Measurements from ENCODE around the gene ADAMTS8. TPM values are rescaled to one million over a fixed set of nuclear protein-coding genes. Genes with fewer than 3 reads are reported as not detected.

ADAMTS8 gene
- total RNA-seq, 3 donors from 2014 or later (not counting 1 experiment from before 2014, with no cell fraction given), result not detected

DNA sequence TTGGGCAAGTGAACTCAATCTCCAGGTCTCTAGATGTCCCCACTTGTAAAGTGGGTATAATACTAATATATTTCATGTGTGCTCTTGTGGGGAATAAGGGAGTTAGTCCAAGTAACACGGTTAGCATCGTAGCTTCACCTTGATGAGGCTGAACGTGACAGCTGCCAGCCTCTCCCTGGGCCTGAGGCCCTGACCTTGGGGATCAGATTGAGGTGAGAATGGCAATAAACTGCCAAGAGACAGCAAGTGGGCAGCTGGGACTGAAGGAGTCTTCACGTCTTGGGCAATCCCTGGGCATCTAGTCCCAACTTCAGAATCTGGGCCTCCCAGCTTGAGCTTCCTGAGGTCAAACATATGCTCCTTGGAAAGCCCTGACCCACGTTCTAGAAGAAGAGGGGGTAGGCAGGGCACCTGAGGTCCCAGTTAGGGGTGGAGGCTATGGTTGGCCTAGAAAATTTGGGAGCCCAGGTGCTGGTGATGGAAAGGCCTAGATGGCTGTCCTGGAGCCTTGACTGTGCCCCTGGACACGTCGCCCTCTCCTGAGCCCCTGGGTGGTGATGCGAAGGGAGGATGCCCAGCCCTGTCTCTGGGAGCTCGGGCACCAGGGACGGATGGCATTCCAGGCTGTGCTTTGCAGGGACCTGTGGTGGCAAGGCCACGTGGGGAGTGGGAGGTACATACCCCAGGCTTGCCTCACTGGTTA lies 43.5 kb upstream of the ADAMTS8 start:
- no peaks in the 10 kb centered on the region for H3K9me3 ChIP-seq (ENCODE audit: control insufficient read depth, insufficient read depth, low read length)
- H3K36me3 Mint-ChIP-seq, result no peaks in the 10 kb centered on the region
- no peaks in the 10 kb centered on the region for H3K36me3 ChIP-seq (ENCODE audit: control insufficient read depth, insufficient read depth, low read length)
- 83% methylated on average over 11 of the region's 11 CpGs for WGBS (ENCODE audit: insufficient coverage)
- intact Hi-C loops (cut with micrococcal nuclease), result no loop called here
- ATAC-seq (no peak), DNase-seq (no peak)
- no peak overlapping the region for H3K27ac ChIP-seq (ENCODE audit: low read length)
- no peak overlapping the region for H3K4me3 ChIP-seq (ENCODE audit: low read length)
- no peak overlapping the region for H3K4me3 Mint-ChIP-seq
- peaks cover 3 to 7% of the 10 kb centered on the region in 2 donors for H3K27me3 Mint-ChIP-seq (ENCODE audit: low read depth in 2 of 2)
- no peaks in the 10 kb centered on the region for H3K27me3 ChIP-seq (ENCODE audit: control insufficient read depth, insufficient read depth, low read length)
- TF ChIP-seq, protein P1, sequence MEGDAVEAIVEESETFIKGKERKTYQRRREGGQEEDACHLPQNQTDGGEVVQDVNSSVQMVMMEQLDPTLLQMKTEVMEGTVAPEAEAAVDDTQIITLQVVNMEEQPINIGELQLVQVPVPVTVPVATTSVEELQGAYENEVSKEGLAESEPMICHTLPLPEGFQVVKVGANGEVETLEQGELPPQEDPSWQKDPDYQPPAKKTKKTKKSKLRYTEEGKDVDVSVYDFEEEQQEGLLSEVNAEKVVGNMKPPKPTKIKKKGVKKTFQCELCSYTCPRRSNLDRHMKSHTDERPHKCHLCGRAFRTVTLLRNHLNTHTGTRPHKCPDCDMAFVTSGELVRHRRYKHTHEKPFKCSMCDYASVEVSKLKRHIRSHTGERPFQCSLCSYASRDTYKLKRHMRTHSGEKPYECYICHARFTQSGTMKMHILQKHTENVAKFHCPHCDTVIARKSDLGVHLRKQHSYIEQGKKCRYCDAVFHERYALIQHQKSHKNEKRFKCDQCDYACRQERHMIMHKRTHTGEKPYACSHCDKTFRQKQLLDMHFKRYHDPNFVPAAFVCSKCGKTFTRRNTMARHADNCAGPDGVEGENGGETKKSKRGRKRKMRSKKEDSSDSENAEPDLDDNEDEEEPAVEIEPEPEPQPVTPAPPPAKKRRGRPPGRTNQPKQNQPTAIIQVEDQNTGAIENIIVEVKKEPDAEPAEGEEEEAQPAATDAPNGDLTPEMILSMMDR (IDR thresholded peaks at IDR 0.05), result no peak
- no peaks in the 10 kb centered on the region for H3K4me1 ChIP-seq (ENCODE audit: control insufficient read depth, insufficient read depth, low read length)
- H3K4me1 Mint-ChIP-seq, result no peaks in the 10 kb centered on the region
- no peaks in the 10 kb centered on the region for H3K9me3 Mint-ChIP-seq
- H3K27ac Mint-ChIP-seq, result no peak overlapping the region

DNA sequence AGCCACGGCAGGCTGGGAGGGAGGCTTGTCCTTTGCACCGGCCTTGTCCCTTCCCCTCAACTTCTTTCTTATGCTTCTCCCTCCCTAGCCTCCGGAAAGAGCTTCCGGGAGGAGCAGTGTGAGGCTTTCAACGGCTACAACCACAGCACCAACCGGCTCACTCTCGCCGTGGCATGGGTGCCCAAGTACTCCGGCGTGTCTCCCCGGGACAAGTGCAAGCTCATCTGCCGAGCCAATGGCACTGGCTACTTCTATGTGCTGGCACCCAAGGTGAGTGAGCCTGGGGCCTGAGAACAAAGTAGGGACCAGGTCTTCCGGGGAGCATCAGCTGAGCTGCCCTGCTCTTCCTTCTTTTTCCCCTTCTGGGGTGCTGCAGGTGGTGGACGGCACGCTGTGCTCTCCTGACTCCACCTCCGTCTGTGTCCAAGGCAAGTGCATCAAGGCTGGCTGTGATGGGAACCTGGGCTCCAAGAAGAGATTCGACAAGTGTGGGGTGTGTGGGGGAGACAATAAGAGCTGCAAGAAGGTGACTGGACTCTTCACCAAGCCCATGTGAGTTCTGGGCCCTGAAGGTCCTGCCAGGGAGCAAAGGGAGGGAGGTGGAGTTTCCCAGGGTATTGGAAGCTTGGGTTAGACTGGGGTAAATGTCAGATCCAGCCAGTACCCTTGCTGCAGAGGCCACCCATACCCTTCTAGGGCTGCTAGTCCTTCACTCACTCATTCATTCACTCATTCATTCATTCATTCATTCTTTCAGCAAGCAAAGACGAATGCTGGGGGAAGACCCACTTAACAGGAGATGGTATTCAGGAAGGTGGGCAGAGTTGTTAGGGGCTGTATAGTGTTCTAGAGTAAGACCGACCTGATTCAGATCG lies 42.7 kb upstream of the ADAMTS8 start:
- ATAC-seq, result no peak
- intact Hi-C loops (cut with micrococcal nuclease), result no loop called here
- no peak overlapping the region for H3K27ac Mint-ChIP-seq
- H3K4me3 Mint-ChIP-seq, result no peak overlapping the region
- no peaks in the 10 kb centered on the region for H3K27me3 Mint-ChIP-seq (ENCODE audit: low read depth in 2 of 2)
- 89% methylated on average over 19 of the region's 20 CpGs for WGBS (ENCODE audit: insufficient coverage)
- no peaks in the 10 kb centered on the region for H3K9me3 Mint-ChIP-seq
- DNase-seq, result no peak
- TF ChIP-seq, protein P1 (IDR thresholded peaks at IDR 0.05), result no peak
- no peak overlapping the region for H3K4me3 ChIP-seq (ENCODE audit: low read length)
- no peak overlapping the region for H3K27ac ChIP-seq (ENCODE audit: low read length)
- H3K4me1 ChIP-seq (ENCODE audit: control insufficient read depth, insufficient read depth, low read length), result no peaks in the 10 kb centered on the region
- H3K4me1 Mint-ChIP-seq, result no peaks in the 10 kb centered on the region
- no peaks in the 10 kb centered on the region for H3K36me3 ChIP-seq (ENCODE audit: control insufficient read depth, insufficient read depth, low read length)
- H3K36me3 Mint-ChIP-seq, result no peaks in the 10 kb centered on the region
- H3K27me3 ChIP-seq (ENCODE audit: control insufficient read depth, insufficient read depth, low read length), result no peaks in the 10 kb centered on the region
- H3K9me3 ChIP-seq (ENCODE audit: control insufficient read depth, insufficient read depth, low read length), result no peaks in the 10 kb centered on the region

DNA sequence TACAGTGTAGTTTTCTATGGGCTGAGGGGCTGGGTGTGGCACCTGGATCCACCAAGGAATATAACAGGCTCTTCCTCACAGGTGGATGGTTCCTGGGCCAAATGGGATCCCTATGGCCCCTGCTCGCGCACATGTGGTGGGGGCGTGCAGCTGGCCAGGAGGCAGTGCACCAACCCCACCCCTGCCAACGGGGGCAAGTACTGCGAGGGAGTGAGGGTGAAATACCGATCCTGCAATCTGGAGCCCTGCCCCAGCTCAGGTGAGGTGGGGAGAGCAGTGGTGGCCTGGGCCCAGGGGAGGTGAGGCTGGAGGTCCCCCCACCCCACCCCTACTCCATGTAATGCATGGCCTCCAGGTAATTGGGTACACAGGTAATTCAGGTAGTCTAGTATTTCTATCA lies 40.8 kb upstream of the ADAMTS8 start:
- DNase-seq (no peak), ATAC-seq (no peak)
- Histone ChIP-seq H3K4me1 (ENCODE audit: control insufficient read depth, insufficient read depth, low read length) (no peaks in the 10 kb centered on the region), H3K9me3 (ENCODE audit: control insufficient read depth, insufficient read depth, low read length) (no peaks in the 10 kb centered on the region), H3K36me3 (ENCODE audit: control insufficient read depth, insufficient read depth, low read length) (no peaks in the 10 kb centered on the region), H3K4me3 (ENCODE audit: low read length) (no peak overlapping the region), H3K27me3 (ENCODE audit: control insufficient read depth, insufficient read depth, low read length) (no peaks in the 10 kb centered on the region), H3K27ac (ENCODE audit: low read length) (no peak overlapping the region)
- H3K36me3 Mint-ChIP-seq, result no peaks in the 10 kb centered on the region
- WGBS (ENCODE audit: insufficient coverage), result 91% methylated on average over 6 of the region's 6 CpGs
- H3K4me3 Mint-ChIP-seq, result no peak overlapping the region
- no peaks in the 10 kb centered on the region for H3K4me1 Mint-ChIP-seq
- intact Hi-C loops (cut with micrococcal nuclease), result no loop called here
- H3K27ac Mint-ChIP-seq, result no peak overlapping the region
- H3K9me3 Mint-ChIP-seq, result no peaks in the 10 kb centered on the region
- TF ChIP-seq, protein P1 (IDR thresholded peaks at IDR 0.05), result no peak
- H3K27me3 Mint-ChIP-seq (ENCODE audit: low read depth in 2 of 2), result no peaks in the 10 kb centered on the region

All from natural killer cell (primary cell).